ENCODE results near the gene GRIPAP1. TPM values are rescaled to one million over a fixed set of nuclear protein-coding genes. Genes with fewer than 3 reads are reported as not detected.
A peak's percentile ranks its signal among the peaks of the same experiment; 100 is the strongest.

Gene GRIPAP1
- total RNA-seq, 2 experiments from 2014 or later, result 104 to 126 TPM

GRCh38 chrX:48978226-48978625 is 23.8 kb downstream of the GRIPAP1 start:
- H3K27ac Mint-ChIP-seq, result no peak overlapping the region
- CTCF ChIA-PET, result no interaction called here
- H3K9me3 Mint-ChIP-seq (ENCODE audit: low read depth), result no peaks in the 10 kb centered on the region
- DNase-seq, result no peak
- H3K4me3 Mint-ChIP-seq, result no peak overlapping the region
- peaks cover 10% of the 10 kb centered on the region for H3K4me1 Mint-ChIP-seq
- peaks cover 34% of the 10 kb centered on the region for H3K36me3 Mint-ChIP-seq
- no peaks in the 10 kb centered on the region for H3K27me3 Mint-ChIP-seq
- ATAC-seq, result no peak

GRCh38 chrX:48976086-48976485 is 26.0 kb downstream of the GRIPAP1 start:
- H3K4me1 Mint-ChIP-seq, result peaks cover 21% of the 10 kb centered on the region
- ATAC-seq (no peak), DNase-seq (no peak)
- CTCF ChIA-PET, result no interaction called here
- peak overlapping the region; percentile 61 for H3K27ac Mint-ChIP-seq
- no peak overlapping the region for H3K4me3 Mint-ChIP-seq
- H3K27me3 Mint-ChIP-seq, result no peaks in the 10 kb centered on the region
- H3K9me3 Mint-ChIP-seq (ENCODE audit: low read depth), result no peaks in the 10 kb centered on the region
- H3K36me3 Mint-ChIP-seq, result peaks cover 34% of the 10 kb centered on the region

GRCh38 chrX:48975541-48975940 is 26.5 kb downstream of the GRIPAP1 start:
- Mint-ChIP-seq H3K4me3 (no peak overlapping the region), H3K9me3 (ENCODE audit: low read depth) (no peaks in the 10 kb centered on the region), H3K4me1 (peaks cover 21% of the 10 kb centered on the region), H3K36me3 (peaks cover 31% of the 10 kb centered on the region), H3K27ac (peak overlapping the region; percentile 62), H3K27me3 (no peaks in the 10 kb centered on the region)
- ATAC-seq (no peak), DNase-seq (no peak)
- CTCF ChIA-PET, result no interaction called here

- H3K4me3 Mint-ChIP-seq, result no peak overlapping the region
- no peak for DNase-seq
- CTCF ChIA-PET, result no interaction called here
- ATAC-seq, result no peak
- H3K4me1 Mint-ChIP-seq, result peaks cover 21% of the 10 kb centered on the region
- no peaks in the 10 kb centered on the region for H3K9me3 Mint-ChIP-seq (ENCODE audit: low read depth)
- peaks cover 27% of the 10 kb centered on the region for H3K36me3 Mint-ChIP-seq
- H3K27me3 Mint-ChIP-seq, result no peaks in the 10 kb centered on the region
- H3K27ac Mint-ChIP-seq, result no peak overlapping the region
Measured at GRCh38 chrX:48975041-48975440, 27.0 kb downstream of the GRIPAP1 start.

GRCh38 chrX:48974574-48974973 is 27.5 kb downstream of the GRIPAP1 start:
- CTCF ChIA-PET, result interaction anchor here (0.9 kb wide), 1 partner anchor 181 kb away, joined by 3 read pairs; no protein-coding TSS in a partner anchor

GRCh38 chrX:48974033-48974432 is 28.0 kb downstream of the GRIPAP1 start:
- Mint-ChIP-seq H3K9me3 (ENCODE audit: low read depth) (no peaks in the 10 kb centered on the region), H3K4me3 (no peak overlapping the region), H3K4me1 (peaks cover 21% of the 10 kb centered on the region), H3K36me3 (peaks cover 25% of the 10 kb centered on the region), H3K27ac (no peak overlapping the region), H3K27me3 (no peaks in the 10 kb centered on the region)
- CTCF ChIA-PET, result interaction anchor here (0.9 kb wide), 1 partner anchor 182 kb away, joined by 3 read pairs; no protein-coding TSS in a partner anchor
- DNase-seq (no peak), ATAC-seq (no peak)

More at GRCh38 chrX:48974574-48974973, 27.5 kb downstream of the GRIPAP1 start:
- H3K27ac Mint-ChIP-seq, result no peak overlapping the region
- H3K4me3 Mint-ChIP-seq, result no peak overlapping the region
- ATAC-seq (no peak), DNase-seq (no peak)
- H3K4me1 Mint-ChIP-seq, result peaks cover 21% of the 10 kb centered on the region
- no peaks in the 10 kb centered on the region for H3K9me3 Mint-ChIP-seq (ENCODE audit: low read depth)
- H3K27me3 Mint-ChIP-seq, result no peaks in the 10 kb centered on the region
- peaks cover 25% of the 10 kb centered on the region for H3K36me3 Mint-ChIP-seq

GRCh38 chrX:48972220-48973164 is 29.6 kb downstream of the GRIPAP1 start:
- no peaks in the 10 kb centered on the region for H3K9me3 Mint-ChIP-seq (ENCODE audit: low read depth)
- peaks cover 21% of the 10 kb centered on the region for H3K4me1 Mint-ChIP-seq
- H3K27ac Mint-ChIP-seq, result no peak overlapping the region
- peaks cover 15% of the 10 kb centered on the region for H3K36me3 Mint-ChIP-seq
- ATAC-seq, result peak; percentile 51
- DNase-seq, result peak; percentile 45
- CTCF ChIA-PET, result interaction anchor here (0.9 to 1.7 kb wide), 6 partner anchors 14 to 324 kb away, joined by 3 to 6 read pairs (median 4); partner anchors contain the start of genes OTUD5 and TFE3
- H3K27me3 Mint-ChIP-seq, result no peaks in the 10 kb centered on the region
- H3K4me3 Mint-ChIP-seq, result no peak overlapping the region

GRCh38 chrX:48971249-48972219 is 30.5 kb downstream of the GRIPAP1 start, which contains the start of gene KCND1:
Gene KCND1 (minus strand): TSS chrX:48971844. CDS start chrX:48970271, 1,573 bp downstream.
- ATAC-seq, result peak; percentile 16
- Mint-ChIP-seq H3K4me1 (peaks cover 17% of the 10 kb centered on the region), H3K36me3 (peaks cover 15% of the 10 kb centered on the region), H3K9me3 (ENCODE audit: low read depth) (no peaks in the 10 kb centered on the region), H3K4me3 (no peak within 1 kb of the TSS), H3K27me3 (no peaks in the 10 kb centered on the region), H3K27ac (no peak within 1 kb of the TSS)
- DNase-seq, result no peak
- CTCF ChIA-PET, result interaction anchor here (0.6 to 1.7 kb wide), 6 partner anchors 13 to 403 kb away, joined by 3 to 6 read pairs (median 4); partner anchors contain the start of genes OTUD5 and TFE3

- Mint-ChIP-seq H3K4me1 (peaks cover 12% of the 10 kb centered on the region), H3K9me3 (ENCODE audit: low read depth) (no peaks in the 10 kb centered on the region), H3K4me3 (no peak overlapping the region), H3K36me3 (peaks cover 10% of the 10 kb centered on the region), H3K27me3 (no peaks in the 10 kb centered on the region), H3K27ac (no peak overlapping the region)
- CTCF ChIA-PET, result no interaction called here
- no peak for DNase-seq
- ATAC-seq, result no peak
Measured at GRCh38 chrX:48969471-48969870, 32.6 kb downstream of the GRIPAP1 start.

GRCh38 chrX:48968377-48968776 is 33.7 kb downstream of the GRIPAP1 start:
- CTCF ChIA-PET, result no interaction called here
- Mint-ChIP-seq H3K4me3 (no peak overlapping the region), H3K4me1 (peaks cover 14% of the 10 kb centered on the region), H3K27me3 (no peaks in the 10 kb centered on the region), H3K9me3 (ENCODE audit: low read depth) (no peaks in the 10 kb centered on the region), H3K36me3 (peaks cover 12% of the 10 kb centered on the region), H3K27ac (no peak overlapping the region)
- ATAC-seq (no peak), DNase-seq (no peak)

GRCh38 chrX:48966796-48967579 is 35.1 kb downstream of the GRIPAP1 start:
- ATAC-seq, result no peak
- no peak overlapping the region for H3K27ac Mint-ChIP-seq

GRCh38 chrX:48965959-48966358 is 36.1 kb downstream of the GRIPAP1 start:
- H3K27me3 Mint-ChIP-seq, result no peaks in the 10 kb centered on the region
- ATAC-seq, result no peak
- CTCF ChIA-PET, result no interaction called here

More at GRCh38 chrX:48966796-48967579, 35.1 kb downstream of the GRIPAP1 start:
- H3K4me1 Mint-ChIP-seq, result peaks cover 4% of the 10 kb centered on the region
- H3K4me3 Mint-ChIP-seq, result no peak overlapping the region
- peaks cover 6% of the 10 kb centered on the region for H3K36me3 Mint-ChIP-seq
- no peak for DNase-seq
- CTCF ChIA-PET, result no interaction called here
- no peaks in the 10 kb centered on the region for H3K9me3 Mint-ChIP-seq (ENCODE audit: low read depth)
- H3K27me3 Mint-ChIP-seq, result no peaks in the 10 kb centered on the region

More at GRCh38 chrX:48965959-48966358, 36.1 kb downstream of the GRIPAP1 start:
- Mint-ChIP-seq H3K9me3 (ENCODE audit: low read depth) (no peaks in the 10 kb centered on the region), H3K4me1 (peaks cover 2% of the 10 kb centered on the region), H3K4me3 (no peak overlapping the region), H3K36me3 (peaks cover 6% of the 10 kb centered on the region), H3K27ac (no peak overlapping the region)
- DNase-seq, result no peak

All from activated CD8-positive, alpha-beta memory T cell treated with anti-CD3 and anti-CD28 coated beads, Interleukin-2, amount 10 ng/mL, durations not matched to agents 7 days and 5 days (primary cell).